CD4-positive, alpha-beta T cell treated with Interleukin-6 for 4 hours (primary cell): ENCODE results near the gene MGRN1.

Source experiments
- DNase-seq: peaks from one replicate; pipeline ENCODE4 v3.0.0-alpha.2; 2020; ENCODE audit warnings: mixed read lengths

MGRN1 gene

GRCh38 chr16:4624015-4624826 lies at the start of gene MGRN1:
Gene MGRN1, plus strand, starts transcription at chr16:4624826. Its CDS starts 135 bp downstream, at chr16:4624961.
- peak; percentile 92 for DNase-seq

GRCh38 chr16:4574919-4575705 lies 49.5 kb upstream of the MGRN1 start:
- DNase-seq: no peak

- no peak for DNase-seq
These were observed 48.6 kb upstream of the MGRN1 start for GRCh38 chr16:4576008-4576407.

GRCh38 chr16:4578961-4579530 lies 45.6 kb upstream of the MGRN1 start:
- DNase-seq: no peak

- no peak for DNase-seq
These were observed 44.4 kb upstream of the MGRN1 start for GRCh38 chr16:4580250-4580649.

GRCh38 chr16:4583906-4584305 lies 40.7 kb upstream of the MGRN1 start:
- no peak for DNase-seq

GRCh38 chr16:4586291-4586690 lies 38.3 kb upstream of the MGRN1 start:
- DNase-seq: no peak

GRCh38 chr16:4588386-4588785 lies 36.2 kb upstream of the MGRN1 start:
- no peak for DNase-seq

GRCh38 chr16:4588961-4589360 lies 35.7 kb upstream of the MGRN1 start:
- DNase-seq: no peak

- DNase-seq: no peak
These were observed 33.4 kb upstream of the MGRN1 start for GRCh38 chr16:4591191-4591590.

- no peak for DNase-seq
These were observed 32.7 kb upstream of the MGRN1 start for GRCh38 chr16:4591706-4592470.

GRCh38 chr16:4593086-4593485 lies 31.5 kb upstream of the MGRN1 start:
- no peak for DNase-seq

- no peak for DNase-seq
These were observed 29.9 kb upstream of the MGRN1 start for GRCh38 chr16:4594433-4595410.

GRCh38 chr16:4597174-4597573 lies 27.5 kb upstream of the MGRN1 start:
- no peak for DNase-seq

- DNase-seq: no peak
These were observed 25.6 kb upstream of the MGRN1 start for GRCh38 chr16:4599037-4599436.

GRCh38 chr16:4599545-4599944 lies 25.1 kb upstream of the MGRN1 start:
- no peak for DNase-seq

GRCh38 chr16:4601036-4601863 lies 23.4 kb upstream of the MGRN1 start:
- DNase-seq: no peak

GRCh38 chr16:4601864-4602186 lies 22.8 kb upstream of the MGRN1 start:
- DNase-seq: no peak

GRCh38 chr16:4602331-4602730 lies 22.3 kb upstream of the MGRN1 start:
- DNase-seq: no peak

- DNase-seq: no peak
These were observed 20.9 kb upstream of the MGRN1 start for GRCh38 chr16:4603624-4604170.

GRCh38 chr16:4604401-4604800 lies 20.2 kb upstream of the MGRN1 start:
- DNase-seq: no peak
